Measurements from ENCODE around the gene ARHGAP1. TPM values are rescaled to one million over a fixed set of nuclear protein-coding genes. Genes with fewer than 3 reads are reported as not detected.

The ARHGAP1 gene
- total RNA-seq, 1 donor from 2014 or later: 58.0 TPM

DNA sequence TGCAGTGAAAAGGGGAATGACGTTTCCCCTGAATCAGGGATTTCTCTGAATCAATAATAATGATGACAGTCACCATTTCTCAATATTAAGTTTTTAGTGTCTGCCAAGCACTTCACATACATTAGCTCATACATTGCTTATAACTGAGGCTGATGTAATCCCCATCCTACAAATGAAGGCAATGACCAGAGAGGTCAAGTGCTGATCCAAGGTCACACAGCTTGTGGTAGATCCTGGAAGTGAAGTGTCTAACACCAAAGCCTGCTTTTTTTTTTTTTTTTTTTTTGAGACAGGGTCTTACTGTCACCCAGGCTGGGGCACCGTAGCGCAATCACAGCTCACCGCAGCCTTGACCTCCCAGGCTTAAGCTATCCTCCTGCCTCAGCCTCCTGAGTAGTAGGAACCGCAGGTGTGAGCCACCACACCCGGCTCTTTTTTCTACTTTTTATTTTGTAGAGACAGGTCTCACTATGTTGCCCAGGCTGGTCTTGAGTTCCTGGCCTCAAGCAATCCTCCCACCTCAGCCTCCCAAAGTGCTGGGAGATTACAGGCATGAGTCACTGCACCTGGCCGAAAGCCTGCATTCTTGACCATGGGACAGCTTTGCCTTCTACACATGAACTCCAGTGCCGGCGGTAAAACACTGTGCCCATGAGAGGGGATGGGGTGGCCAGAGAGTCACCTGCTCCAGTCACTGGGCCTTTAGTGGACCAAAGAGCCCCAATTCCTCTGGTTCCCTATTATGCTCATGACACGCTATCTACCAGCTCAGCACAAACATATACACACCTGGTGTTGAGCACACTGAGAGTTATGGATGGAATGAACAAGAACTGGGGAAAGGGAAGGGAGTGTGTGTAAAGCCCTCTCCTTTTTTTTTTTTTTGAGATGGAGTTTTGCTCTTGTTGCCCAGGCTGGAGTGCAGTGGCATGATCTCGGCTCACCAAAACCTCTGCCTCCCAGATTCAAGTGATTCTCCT is 17.4 kb downstream of the ARHGAP1 start:
- H3K36me3 Mint-ChIP-seq (ENCODE audit: low read depth): peaks cover 83% of the 10 kb centered on the region
- no peaks in the 10 kb centered on the region for H3K4me1 Mint-ChIP-seq
- TF ChIP-seq, protein P1, sequence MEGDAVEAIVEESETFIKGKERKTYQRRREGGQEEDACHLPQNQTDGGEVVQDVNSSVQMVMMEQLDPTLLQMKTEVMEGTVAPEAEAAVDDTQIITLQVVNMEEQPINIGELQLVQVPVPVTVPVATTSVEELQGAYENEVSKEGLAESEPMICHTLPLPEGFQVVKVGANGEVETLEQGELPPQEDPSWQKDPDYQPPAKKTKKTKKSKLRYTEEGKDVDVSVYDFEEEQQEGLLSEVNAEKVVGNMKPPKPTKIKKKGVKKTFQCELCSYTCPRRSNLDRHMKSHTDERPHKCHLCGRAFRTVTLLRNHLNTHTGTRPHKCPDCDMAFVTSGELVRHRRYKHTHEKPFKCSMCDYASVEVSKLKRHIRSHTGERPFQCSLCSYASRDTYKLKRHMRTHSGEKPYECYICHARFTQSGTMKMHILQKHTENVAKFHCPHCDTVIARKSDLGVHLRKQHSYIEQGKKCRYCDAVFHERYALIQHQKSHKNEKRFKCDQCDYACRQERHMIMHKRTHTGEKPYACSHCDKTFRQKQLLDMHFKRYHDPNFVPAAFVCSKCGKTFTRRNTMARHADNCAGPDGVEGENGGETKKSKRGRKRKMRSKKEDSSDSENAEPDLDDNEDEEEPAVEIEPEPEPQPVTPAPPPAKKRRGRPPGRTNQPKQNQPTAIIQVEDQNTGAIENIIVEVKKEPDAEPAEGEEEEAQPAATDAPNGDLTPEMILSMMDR (IDR thresholded peaks at IDR 0.05): no peak
- no peaks in the 10 kb centered on the region for H3K9me3 Mint-ChIP-seq
- H3K27me3 Mint-ChIP-seq: no peaks in the 10 kb centered on the region
- no peak for ATAC-seq (ENCODE audit: low read depth)
- CTCF ChIA-PET: no interaction called here
- no peak for DNase-seq
- H3K27ac Mint-ChIP-seq: no peak overlapping the region
- intact Hi-C loops (cut with micrococcal nuclease): no loop called here
- POLR2A ChIA-PET: interaction anchor here (0.5 to 2.1 kb wide), 3 partner anchors 8 to 131 kb away, joined by 3 to 8 read pairs (median 7); partner anchors contain the start of genes ARHGAP1 and ZNF408
- H3K4me3 Mint-ChIP-seq: no peak overlapping the region

DNA sequence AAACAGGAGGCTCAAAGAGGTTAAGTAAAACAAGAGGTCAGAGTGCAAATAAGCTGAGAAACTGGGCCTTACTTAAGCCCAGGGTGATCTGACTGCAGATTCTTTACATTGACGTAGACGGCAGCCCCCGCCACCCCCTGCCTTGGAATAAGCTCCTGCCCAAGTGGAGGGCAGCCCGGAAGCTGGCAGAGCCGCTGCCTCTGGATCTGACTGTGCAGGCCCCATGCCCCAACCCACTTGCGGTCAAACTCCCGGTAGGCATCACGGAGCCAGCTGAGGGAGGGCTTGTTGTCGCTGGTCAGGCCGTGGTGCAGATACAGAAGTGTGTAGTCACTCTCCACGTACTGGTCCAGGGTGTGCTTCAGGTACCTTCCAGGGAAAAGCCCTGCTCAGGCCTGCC is 18.6 kb downstream of the ARHGAP1 start:
- Mint-ChIP-seq H3K27me3 (no peaks in the 10 kb centered on the region), H3K27ac (no peak overlapping the region), H3K36me3 (ENCODE audit: low read depth) (peaks cover 80% of the 10 kb centered on the region), H3K9me3 (no peaks in the 10 kb centered on the region), H3K4me3 (no peak overlapping the region), H3K4me1 (peaks cover 7% of the 10 kb centered on the region)
- ATAC-seq (ENCODE audit: low read depth) (no peak), DNase-seq (no peak)
- CTCF ChIA-PET: no interaction called here
- TF ChIP-seq, protein P1 (IDR thresholded peaks at IDR 0.05): no peak
- POLR2A ChIA-PET: no interaction called here
- intact Hi-C loops (cut with micrococcal nuclease): no loop called here

DNA sequence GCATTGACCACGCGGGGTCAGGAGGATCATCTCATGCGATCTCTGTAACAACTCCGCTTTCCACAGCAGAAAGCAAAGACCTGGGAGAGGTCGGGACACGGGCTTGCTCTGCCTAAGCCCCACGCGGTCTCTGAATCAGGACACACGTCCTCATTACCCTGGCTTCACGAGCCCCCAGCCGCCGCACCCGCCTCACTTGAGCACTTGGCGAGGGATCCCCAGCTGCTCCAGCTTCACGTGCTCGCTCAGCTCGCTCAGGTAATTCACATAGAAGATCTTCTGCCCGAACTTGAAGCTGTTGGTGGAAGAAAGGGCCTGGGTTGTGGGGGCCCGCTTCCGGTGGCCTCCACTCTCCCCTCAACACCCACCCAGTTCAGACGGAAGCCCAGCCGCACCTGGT is 19.6 kb downstream of the ARHGAP1 start:
- intact Hi-C loops (cut with micrococcal nuclease): no loop called here
- ChIA-PET CTCF (no interaction called here), POLR2A (no interaction called here)
- no peak for ATAC-seq (ENCODE audit: low read depth)
- Mint-ChIP-seq H3K4me1 (peaks cover 15% of the 10 kb centered on the region), H3K27me3 (no peaks in the 10 kb centered on the region), H3K4me3 (no peak overlapping the region), H3K36me3 (ENCODE audit: low read depth) (peaks cover 76% of the 10 kb centered on the region), H3K9me3 (no peaks in the 10 kb centered on the region), H3K27ac (no peak overlapping the region)
- TF ChIP-seq, protein P1 (IDR thresholded peaks at IDR 0.05): no peak
- DNase-seq: no peak

DNA sequence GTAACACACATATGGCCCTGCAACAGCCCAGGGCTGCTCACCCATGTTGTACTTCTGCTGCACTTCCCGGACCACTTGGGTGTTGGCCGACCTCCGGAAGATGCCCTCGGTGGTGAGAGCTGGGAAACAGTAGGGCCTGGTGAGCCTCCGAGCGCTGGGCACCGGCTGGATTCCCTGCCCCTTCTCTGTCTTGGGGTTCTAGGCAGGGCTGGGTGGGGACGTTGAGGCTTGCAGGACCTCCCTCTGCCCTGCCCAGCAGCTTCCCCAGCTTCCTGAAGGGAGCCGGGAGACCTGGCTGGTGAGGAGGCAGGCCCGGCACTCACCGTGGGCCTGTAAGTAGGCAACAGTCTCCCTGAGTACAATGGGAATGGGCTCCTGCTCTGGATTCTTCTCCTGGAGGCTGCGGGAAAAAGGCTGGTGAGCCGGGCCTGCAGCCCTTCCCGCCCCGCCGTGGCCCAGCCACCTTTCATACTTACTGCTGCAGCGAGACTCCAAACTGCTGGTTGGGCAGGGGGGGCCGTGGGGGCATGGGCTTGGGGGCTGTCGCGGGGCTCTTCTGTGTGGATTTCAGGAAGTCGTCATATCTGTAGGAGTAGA is 20.2 kb downstream of the ARHGAP1 start:
- no peak for DNase-seq
- ATAC-seq (ENCODE audit: low read depth): no peak
- POLR2A ChIA-PET: interaction anchor here (0.5 kb wide), 1 partner anchor 777 kb away, joined by 5 read pairs; no protein-coding TSS in a partner anchor
- TF ChIP-seq, protein P1 (IDR thresholded peaks at IDR 0.05): no peak
- Mint-ChIP-seq H3K27ac (no peak overlapping the region), H3K4me3 (no peak overlapping the region), H3K4me1 (peaks cover 20% of the 10 kb centered on the region), H3K9me3 (no peaks in the 10 kb centered on the region), H3K27me3 (no peaks in the 10 kb centered on the region), H3K36me3 (ENCODE audit: low read depth) (peaks cover 72% of the 10 kb centered on the region)
- intact Hi-C loops (cut with micrococcal nuclease): no loop called here
- CTCF ChIA-PET: no interaction called here
